Peyer's patch (tissue), 4 donors: ENCODE measurements around the gene RALGAPA1. TPM values are rescaled to one million over a fixed set of nuclear protein-coding genes. Genes with fewer than 3 reads are reported as not detected.

Experiments used
- DNase-seq, 3 donors: peaks; one replicate each; pipeline ENCODE4 v3.0.0-alpha.2; 2017 to 2019
- H3K27ac ChIP-seq, 4 donors: fragments of 200-600 bp; sonication (generic); one replicate each; pipeline ENCODE4 v1.5.1; 2016 to 2019
- H3K27me3 ChIP-seq, 2 donors: fragments of 200-600 bp; sonication (generic); one replicate each; pipeline ENCODE4 v1.5.1; 2019
- H3K36me3 ChIP-seq, 3 donors: fragments of 200-600 bp; sonication (generic); one replicate each; pipeline ENCODE4 v1.5.1; 2016 to 2019
- H3K4me1 ChIP-seq, 4 donors: fragments of 200-600 bp; sonication (generic); one replicate each; pipeline ENCODE4 v1.5.1; 2016 to 2019
- H3K4me3 ChIP-seq, 4 donors: fragments of 200-600 bp; sonication (generic); 1 replicate in 3 of 4; 2 replicates in 1 of 4; pipeline ENCODE4 v1.5.1; 2016 to 2019; ENCODE audit warnings: mild to moderate bottlenecking in 1 of 4
- H3K9me3 ChIP-seq, 4 donors: fragments of 200-600 bp; sonication (generic); one replicate each; pipeline ENCODE4 v1.5.1; 2016 to 2019; ENCODE audit warnings: mild to moderate bottlenecking in 1 of 4
- CTCF ChIP-seq, 6 experiments: fragments of 450-650 bp in 4 of 6; fragments of 200-600 bp in 2 of 6; sonication (generic) in 1 of 6; IDR thresholded peaks; one replicate each; pipeline ENCODE4 v1.5.1; 2017 to 2019; ENCODE audit warnings: antibody characterized with exemption in 6 of 6, mild to moderate bottlenecking in 3 of 6, moderate library complexity in 1 of 6
- POLR2A ChIP-seq, 2 donors: fragments of 450-650 bp; IDR thresholded peaks; one replicate each; pipeline ENCODE4 v1.5.1; 2017; ENCODE audit warnings: antibody characterized with exemption in 2 of 2, mild to moderate bottlenecking in 2 of 2, moderate library complexity in 2 of 2
- total RNA-seq, 4 donors: library from RNA; depleted of rRNA; stranded (reverse); fragments of >200 nt; gene quantifications; one replicate each; pipeline ENCODE4 v1.1.0, GENCODE V29; 2016

RALGAPA1 gene
- total RNA-seq, 4 donors from 2014 or later, result 61.8 to 163 (median 89.4) TPM

DNA sequence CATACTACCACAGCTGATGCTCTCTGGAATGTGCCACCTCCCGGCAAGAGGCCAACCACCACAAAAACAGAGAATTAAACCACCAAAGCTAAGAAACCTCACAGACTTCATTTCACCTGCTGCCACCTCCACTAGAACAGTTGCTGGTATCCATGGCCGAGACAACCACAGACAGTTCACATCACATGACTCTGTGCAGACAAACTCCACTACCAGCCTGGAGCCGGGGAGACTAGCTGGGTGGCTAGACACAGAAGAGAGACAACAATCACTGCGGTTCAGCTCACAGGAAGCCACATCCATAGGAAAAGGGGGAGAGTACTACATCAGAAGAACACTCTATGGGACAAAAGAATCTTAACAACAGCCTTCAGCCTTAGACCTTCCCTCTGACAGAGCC is 78.2 kb downstream of the RALGAPA1 start:
- no peak overlapping the region for H3K27ac ChIP-seq

GRCh38 chr14:35727764-35728163 is 81.3 kb downstream of the RALGAPA1 start:
- H3K4me1 ChIP-seq, result no peaks in the 10 kb centered on the region
- DNase-seq, result no peak

More for the DNA sequence above, 78.2 kb downstream of the RALGAPA1 start:
- Histone ChIP-seq H3K9me3 (no peaks in the 10 kb centered on the region), H3K27me3 (no peaks in the 10 kb centered on the region), H3K4me1 (no peaks in the 10 kb centered on the region), H3K4me3 (no peak overlapping the region), H3K36me3 (peaks cover 0 to 43% (median 0%) of the 10 kb centered on the region in 3 donors)
- no peak for TF ChIP-seq POLR2A (IDR thresholded peaks at IDR 0.05)
- TF ChIP-seq CTCF (IDR thresholded peaks at IDR 0.05), result no peak
- DNase-seq, result no peak

GRCh38 chr14:35725930-35726329 is 83.2 kb downstream of the RALGAPA1 start:
- no peak for TF ChIP-seq CTCF (IDR thresholded peaks at IDR 0.05)
- TF ChIP-seq POLR2A (IDR thresholded peaks at IDR 0.05), result no peak
- Histone ChIP-seq H3K9me3 (no peaks in the 10 kb centered on the region), H3K4me1 (no peaks in the 10 kb centered on the region)

More at GRCh38 chr14:35727764-35728163, 81.3 kb downstream of the RALGAPA1 start:
- no peak overlapping the region for H3K27ac ChIP-seq
- TF ChIP-seq POLR2A (IDR thresholded peaks at IDR 0.05) (no peak), CTCF (IDR thresholded peaks at IDR 0.05) (no peak)
- no peaks in the 10 kb centered on the region for H3K9me3 ChIP-seq
- H3K4me3 ChIP-seq, result no peak overlapping the region
- H3K36me3 ChIP-seq, result peaks cover 0 to 44% (median 0%) of the 10 kb centered on the region in 3 donors
- no peaks in the 10 kb centered on the region for H3K27me3 ChIP-seq

DNA sequence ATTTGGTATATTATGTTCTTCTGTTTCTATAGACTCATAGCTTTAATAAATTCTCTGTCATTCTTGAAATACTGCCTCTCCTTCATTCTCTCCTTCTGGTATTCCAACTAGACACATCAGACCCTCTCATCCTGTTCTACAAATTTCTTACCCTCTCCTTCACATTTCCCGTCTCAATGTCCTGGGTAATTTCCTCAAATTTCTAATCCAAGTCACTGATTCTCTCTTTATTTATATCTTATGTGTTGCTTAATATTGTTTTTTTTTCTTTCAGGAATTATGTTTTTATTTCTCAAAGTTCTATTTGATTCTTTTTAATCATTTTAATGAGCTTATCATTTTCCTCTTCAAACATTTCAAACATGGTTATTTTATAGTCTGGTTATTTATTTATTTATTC is 94.0 kb downstream of the RALGAPA1 start:
- Histone ChIP-seq H3K9me3 (no peaks in the 10 kb centered on the region), H3K4me3 (no peak overlapping the region), H3K36me3 (peaks cover 0 to 50% (median 0%) of the 10 kb centered on the region in 3 donors), H3K27ac (no peak overlapping the region), H3K4me1 (no peaks in the 10 kb centered on the region), H3K27me3 (no peaks in the 10 kb centered on the region)
- DNase-seq, result no peak
- TF ChIP-seq POLR2A (IDR thresholded peaks at IDR 0.05), result no peak
- no peak for TF ChIP-seq CTCF (IDR thresholded peaks at IDR 0.05)

More at GRCh38 chr14:35725930-35726329, 83.2 kb downstream of the RALGAPA1 start:
- H3K27ac ChIP-seq, result no peak overlapping the region
- no peaks in the 10 kb centered on the region for H3K27me3 ChIP-seq
- H3K36me3 ChIP-seq, result peaks cover 0 to 53% (median 0%) of the 10 kb centered on the region in 3 donors
- no peak for DNase-seq
- no peak overlapping the region for H3K4me3 ChIP-seq

- no peaks in the 10 kb centered on the region for H3K27me3 ChIP-seq
- H3K27ac ChIP-seq, result no peak overlapping the region
- no peak overlapping the region for H3K4me3 ChIP-seq
- H3K4me1 ChIP-seq, result no peaks in the 10 kb centered on the region
- no peaks in the 10 kb centered on the region for H3K9me3 ChIP-seq
- peaks cover 0 to 41% (median 0%) of the 10 kb centered on the region in 3 donors for H3K36me3 ChIP-seq
- TF ChIP-seq POLR2A (IDR thresholded peaks at IDR 0.05), result no peak
- no peak for TF ChIP-seq CTCF (IDR thresholded peaks at IDR 0.05)
- DNase-seq, result no peak
Measured at GRCh38 chr14:35712466-35712865, 96.6 kb downstream of the RALGAPA1 start.

GRCh38 chr14:35708062-35708461 is 101.0 kb downstream of the RALGAPA1 start:
- TF ChIP-seq CTCF (IDR thresholded peaks at IDR 0.05), result no peak
- no peak for TF ChIP-seq POLR2A (IDR thresholded peaks at IDR 0.05)
- DNase-seq, result no peak
- Histone ChIP-seq H3K9me3 (no peaks in the 10 kb centered on the region), H3K27me3 (no peaks in the 10 kb centered on the region), H3K36me3 (peaks cover 0 to 20% (median 0%) of the 10 kb centered on the region in 3 donors), H3K27ac (no peak overlapping the region), H3K4me1 (no peaks in the 10 kb centered on the region), H3K4me3 (no peak overlapping the region)
